SK-N-MC (cell line): ENCODE data around the gene NMS.

Experiments
- EZH2 ChIP-seq: fragments of 200-600 bp; sonication (generic); IDR thresholded peaks from one replicate; pipeline ENCODE4 v1.6.1; 2017; ENCODE audit warnings: antibody characterized with exemption
- FOXP2 ChIP-seq: optimal IDR thresholded peaks from 2 replicates; pipeline ENCODE3; 2011; ENCODE audit warnings: mild to moderate bottlenecking, moderate library complexity; ENCODE audit not compliant: insufficient read depth; ENCODE audit errors: extremely low read length, control extremely low read depth
- POLR2AphosphoS5 ChIP-seq: IDR thresholded peaks from 2 replicates; pipeline ENCODE4 v1.6.1; 2012; ENCODE audit warnings: mild to moderate bottlenecking, low read depth, low read length, borderline replicate concordance

DNA sequence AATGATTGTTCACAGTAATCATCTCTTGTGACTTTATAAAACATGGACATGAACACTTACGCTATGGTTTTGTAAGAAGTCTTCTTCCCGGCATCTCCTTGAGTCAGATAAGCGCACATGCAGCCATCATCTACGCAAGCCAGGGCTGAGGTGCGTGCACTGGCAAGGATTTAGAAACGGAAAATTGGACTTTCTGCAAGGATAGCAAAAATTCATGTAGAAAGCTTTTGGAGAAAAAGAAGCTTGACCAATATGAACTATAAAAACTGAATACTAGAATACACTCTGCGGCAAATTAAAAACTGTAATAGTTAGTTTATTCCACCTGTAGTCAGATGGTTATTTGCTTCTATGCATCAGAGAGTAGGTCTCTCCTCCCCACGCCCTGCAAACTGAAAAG is 6.3 kb downstream of the NMS start:
- no peak for TF ChIP-seq POLR2AphosphoS5
- TF ChIP-seq EZH2: no peak
- no peak for TF ChIP-seq FOXP2
